ENCODE data around the gene CROCC2.

The CROCC2 gene

DNA sequence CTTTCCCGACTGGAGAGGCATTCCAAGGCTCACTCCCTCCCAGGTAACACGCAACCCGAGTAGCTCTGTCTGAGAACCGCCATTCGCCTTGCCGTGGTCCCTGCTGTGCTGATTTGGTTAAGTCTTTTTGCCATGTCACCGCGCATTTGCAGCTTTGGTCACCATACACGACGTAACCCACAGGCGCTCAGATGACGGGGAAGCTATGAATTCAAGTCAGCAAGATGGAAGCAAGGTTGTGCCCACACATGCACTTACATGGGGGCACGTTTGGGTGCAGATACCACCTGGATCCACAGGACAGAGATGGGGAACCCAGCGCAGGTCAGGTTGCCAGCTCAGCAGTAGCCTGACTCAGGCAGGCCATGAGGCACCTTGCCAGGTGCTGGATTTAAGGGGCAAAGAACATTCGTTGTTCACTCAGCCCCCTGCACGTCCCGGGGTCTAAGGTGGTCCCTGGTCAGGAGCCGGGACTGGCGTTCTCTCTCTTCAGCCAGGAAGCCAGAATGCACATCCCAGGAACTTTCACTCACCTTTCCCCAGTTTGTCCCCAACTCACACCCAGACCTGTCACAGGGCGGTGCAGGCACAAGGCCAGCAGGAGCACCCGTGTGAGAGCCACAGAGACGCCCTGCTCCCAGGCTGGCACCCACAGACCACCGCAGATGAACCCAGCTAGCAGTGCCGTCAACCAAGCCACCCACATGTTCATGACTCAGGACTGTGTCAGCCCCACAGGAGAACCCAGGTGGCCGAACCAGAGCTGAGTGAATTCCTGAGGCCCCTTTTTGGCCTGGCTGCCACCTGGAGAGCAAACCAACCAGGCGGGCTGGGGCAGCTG, 112.1 kb downstream of the CROCC2 start:
- H3K4me3 ChIP-seq (replicated peaks; ENCODE audit: low read depth, low read length), result no peak overlapping the region
- TF ChIP-seq, protein P1, sequence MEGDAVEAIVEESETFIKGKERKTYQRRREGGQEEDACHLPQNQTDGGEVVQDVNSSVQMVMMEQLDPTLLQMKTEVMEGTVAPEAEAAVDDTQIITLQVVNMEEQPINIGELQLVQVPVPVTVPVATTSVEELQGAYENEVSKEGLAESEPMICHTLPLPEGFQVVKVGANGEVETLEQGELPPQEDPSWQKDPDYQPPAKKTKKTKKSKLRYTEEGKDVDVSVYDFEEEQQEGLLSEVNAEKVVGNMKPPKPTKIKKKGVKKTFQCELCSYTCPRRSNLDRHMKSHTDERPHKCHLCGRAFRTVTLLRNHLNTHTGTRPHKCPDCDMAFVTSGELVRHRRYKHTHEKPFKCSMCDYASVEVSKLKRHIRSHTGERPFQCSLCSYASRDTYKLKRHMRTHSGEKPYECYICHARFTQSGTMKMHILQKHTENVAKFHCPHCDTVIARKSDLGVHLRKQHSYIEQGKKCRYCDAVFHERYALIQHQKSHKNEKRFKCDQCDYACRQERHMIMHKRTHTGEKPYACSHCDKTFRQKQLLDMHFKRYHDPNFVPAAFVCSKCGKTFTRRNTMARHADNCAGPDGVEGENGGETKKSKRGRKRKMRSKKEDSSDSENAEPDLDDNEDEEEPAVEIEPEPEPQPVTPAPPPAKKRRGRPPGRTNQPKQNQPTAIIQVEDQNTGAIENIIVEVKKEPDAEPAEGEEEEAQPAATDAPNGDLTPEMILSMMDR (IDR thresholded peaks at IDR 0.05; ENCODE audit: low read depth, low read length, missing control alignments), result no peak
- DNase-seq (ENCODE audit: extremely low read depth, low read depth), result no peak

DNA sequence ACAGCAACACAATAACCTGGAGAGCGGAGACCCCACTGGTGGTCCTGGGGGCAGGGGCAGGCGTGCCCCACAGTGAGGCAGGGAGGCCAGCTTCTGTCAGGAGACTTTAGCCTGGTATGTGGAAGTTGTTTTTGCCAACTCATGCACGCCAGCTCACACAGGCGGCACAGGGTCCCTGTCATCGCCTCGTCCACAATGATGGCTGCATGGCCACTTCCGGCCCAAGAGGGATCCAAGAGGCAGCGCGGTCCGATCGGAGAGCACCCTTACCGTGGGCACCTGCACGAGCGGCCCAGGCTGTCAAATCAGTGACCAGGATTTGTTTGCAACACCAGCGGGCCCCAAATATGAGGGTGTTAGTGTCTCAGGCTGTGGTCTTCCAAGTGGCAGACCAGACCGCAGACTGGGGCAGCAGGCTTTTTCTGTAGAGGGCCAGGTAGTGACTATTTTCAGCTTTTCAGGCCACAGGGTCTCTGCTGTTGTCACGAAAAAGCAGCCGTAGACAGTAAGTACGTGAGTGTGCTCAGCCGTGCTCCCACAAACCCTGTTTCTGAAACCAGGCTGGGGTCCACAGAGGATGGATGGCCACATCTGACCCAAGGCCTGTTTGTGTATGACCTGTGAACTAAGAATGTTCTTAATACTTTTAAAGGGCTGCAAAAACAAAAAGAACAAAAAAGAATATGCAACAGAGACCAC, 113.5 kb downstream of the CROCC2 start:
- no peak for DNase-seq (ENCODE audit: extremely low read depth, low read depth)

DNA sequence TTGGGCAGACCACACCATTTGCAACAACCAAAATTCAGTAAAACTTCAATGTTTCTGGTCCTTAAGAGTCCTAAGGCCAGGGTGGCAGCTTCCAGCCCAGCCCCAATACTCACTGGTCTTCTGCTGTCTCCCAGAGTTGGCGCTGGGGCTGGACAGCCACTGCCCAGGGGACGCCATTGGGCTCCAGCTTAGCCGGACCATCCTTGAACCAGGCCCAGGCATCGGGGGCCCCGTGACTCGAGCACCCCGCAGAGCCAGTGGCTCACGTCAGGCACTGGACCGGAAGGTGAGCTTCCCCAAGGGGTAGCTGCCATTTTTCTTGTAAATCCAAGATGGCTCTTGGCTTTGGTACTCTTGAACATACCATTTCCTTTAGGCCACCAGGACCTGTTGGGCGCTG, 114.1 kb downstream of the CROCC2 start:
- DNase-seq (ENCODE audit: extremely low read depth, low read depth), result no peak
- TF ChIP-seq, protein P1 (IDR thresholded peaks at IDR 0.05; ENCODE audit: low read depth, low read length, missing control alignments), result no peak

More for the DNA sequence above, 113.5 kb downstream of the CROCC2 start:
- H3K4me3 ChIP-seq (replicated peaks; ENCODE audit: low read depth, low read length), result no peak overlapping the region
- TF ChIP-seq, protein P1 (IDR thresholded peaks at IDR 0.05; ENCODE audit: low read depth, low read length, missing control alignments), result no peak

DNA sequence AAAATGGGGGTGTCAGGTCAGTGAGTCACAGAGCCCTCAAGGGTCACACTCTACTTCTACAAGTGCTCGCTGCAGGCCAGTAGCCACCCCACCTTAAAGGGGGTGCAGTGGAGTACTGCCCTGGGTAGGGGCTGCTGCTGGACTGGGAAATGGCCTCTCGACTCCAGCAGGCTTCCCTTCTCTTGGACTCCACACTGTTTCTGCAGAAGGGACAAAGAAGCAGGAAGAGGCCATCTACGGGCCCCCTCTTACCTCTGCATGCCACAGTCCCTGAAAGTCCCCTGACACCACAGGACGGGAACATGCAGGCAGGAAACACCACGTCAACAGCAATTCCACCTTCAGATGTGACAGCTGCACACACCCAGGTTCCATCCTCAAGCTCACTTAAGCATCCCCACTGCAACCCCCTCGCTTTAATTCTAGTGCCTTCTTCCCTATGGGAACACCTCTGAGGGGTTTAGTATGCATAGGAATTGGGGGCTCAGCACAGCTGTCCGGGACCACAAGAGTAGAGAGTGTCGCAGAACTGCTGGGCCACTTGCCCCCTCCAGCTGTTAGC, 114.6 kb downstream of the CROCC2 start:
- H3K4me3 ChIP-seq (replicated peaks; ENCODE audit: low read depth, low read length), result no peak overlapping the region
- DNase-seq (ENCODE audit: extremely low read depth, low read depth), result no peak
- TF ChIP-seq, protein P1 (IDR thresholded peaks at IDR 0.05; ENCODE audit: low read depth, low read length, missing control alignments), result no peak

More for the DNA sequence above, 114.1 kb downstream of the CROCC2 start:
- H3K4me3 ChIP-seq (replicated peaks; ENCODE audit: low read depth, low read length), result no peak overlapping the region

DNA sequence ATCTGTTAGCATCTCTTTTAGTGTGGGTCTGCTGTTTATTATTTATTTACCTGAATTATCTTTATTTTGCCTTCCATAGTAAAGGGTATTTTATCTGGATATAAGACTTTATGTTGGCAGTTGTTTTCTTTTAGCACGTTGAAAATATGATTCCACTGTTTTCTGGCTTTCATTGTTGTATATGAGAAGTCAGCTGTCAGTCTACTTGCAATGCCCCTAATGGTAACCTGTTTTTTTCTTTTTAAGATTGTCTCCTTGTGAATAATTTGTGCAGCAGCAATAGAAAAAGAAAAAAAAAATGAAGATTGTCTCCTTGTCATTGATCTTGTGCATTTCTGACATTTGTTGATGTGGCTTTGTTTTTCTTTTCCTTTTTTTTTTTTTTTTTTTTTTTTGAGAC, 119.5 kb downstream of the CROCC2 start:
- no peak overlapping the region for H3K4me3 ChIP-seq (replicated peaks; ENCODE audit: low read depth, low read length)
- DNase-seq (ENCODE audit: extremely low read depth, low read depth), result no peak
- TF ChIP-seq, protein P1 (IDR thresholded peaks at IDR 0.05; ENCODE audit: low read depth, low read length, missing control alignments), result no peak

DNA sequence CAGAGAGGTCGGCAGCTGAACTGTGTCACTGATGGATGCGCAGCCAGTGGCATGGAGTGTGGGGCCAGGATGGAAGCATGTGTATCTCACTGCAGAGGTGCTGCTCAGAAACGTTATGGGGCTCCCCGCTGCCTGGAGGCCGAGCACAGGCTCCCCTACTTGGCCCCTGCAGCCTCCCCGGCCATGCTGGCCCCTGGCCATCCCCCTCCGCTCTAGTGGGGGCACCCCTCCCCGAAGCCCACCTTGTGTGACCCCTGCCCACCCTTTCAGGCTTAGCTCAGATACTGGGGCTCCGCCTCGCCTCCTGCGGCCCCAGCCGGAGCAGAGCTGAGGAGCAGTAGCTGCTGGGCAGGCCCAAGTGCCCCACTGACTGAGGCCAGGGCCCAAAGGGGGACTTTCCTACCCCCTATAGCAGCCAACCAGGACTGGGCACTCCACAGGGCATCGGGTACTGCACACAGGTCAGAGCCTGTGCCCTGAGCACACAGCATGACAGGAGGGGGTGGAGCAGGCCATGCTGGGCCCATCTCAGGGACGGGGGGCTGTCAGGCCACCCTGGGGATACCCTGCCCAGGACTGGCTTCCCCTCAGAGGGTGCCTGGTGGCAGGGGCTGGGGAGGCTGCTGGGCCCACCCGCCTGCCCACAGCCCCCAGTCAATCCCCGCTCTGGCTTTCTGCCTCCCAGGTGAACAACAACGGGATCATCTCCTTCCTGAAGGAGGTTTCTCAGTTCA, 123.6 kb downstream of the CROCC2 start:
- DNase-seq (ENCODE audit: extremely low read depth, low read depth), result no peak
- TF ChIP-seq, protein P1 (IDR thresholded peaks at IDR 0.05; ENCODE audit: low read depth, low read length, missing control alignments), result no peak
- no peak overlapping the region for H3K4me3 ChIP-seq (replicated peaks; ENCODE audit: low read depth, low read length)
